BLaER1 treated with 17β-estradiol and CSF1 and Interleukin-3, amounts not matched to agents 10 nM and 100 nM (cell line): ENCODE measurements around the gene GPR153.

Source experiments
- H3K27ac ChIP-seq, 11 experiments: shearing (Covaris generic); formaldehyde crosslinking; 2 replicates each; pipeline ENCODE4 v1.8.1; 2022
- H3K27me3 ChIP-seq, 11 experiments: shearing (Covaris generic); formaldehyde crosslinking; 2 replicates each; pipeline ENCODE4 v1.8.1; 2022
- H3K36me3 ChIP-seq, 11 experiments: shearing (Covaris generic); formaldehyde crosslinking; 2 replicates each; pipeline ENCODE4 v1.8.1; 2022
- H3K4me1 ChIP-seq, 10 experiments: shearing (Covaris generic); formaldehyde crosslinking; 2 replicates each; pipeline ENCODE4 v1.8.1; 2022
- H3K4me2 ChIP-seq, 11 experiments: shearing (Covaris generic); formaldehyde crosslinking; 2 replicates each; pipeline ENCODE4 v1.8.1; 2022
- H3K4me3 ChIP-seq, 10 experiments: shearing (Covaris generic); formaldehyde crosslinking; 2 replicates each; pipeline ENCODE4 v1.8.1; 2022
- H3K9ac ChIP-seq, 11 experiments: shearing (Covaris generic); formaldehyde crosslinking; 2 replicates each; pipeline ENCODE4 v1.8.1; 2022
- H3K9me3 ChIP-seq, 11 experiments: shearing (Covaris generic); formaldehyde crosslinking; replicated peaks in 1 of 11; 2 replicates each; pipeline ENCODE4 v1.8.1; 2022
- H4K20me1 ChIP-seq, 11 experiments: shearing (Covaris generic); formaldehyde crosslinking; 2 replicates each; pipeline ENCODE4 v1.8.1; 2022
- Cebpa-rat ChIP-seq, 11 experiments: shearing (Covaris generic); IDR thresholded peaks; 2 replicates each; pipeline ENCODE4 v1.8.1; 2022

GPR153 gene

GRCh38 chr1:6208723-6209660 lies 51.9 kb downstream of the GPR153 start:
- Histone ChIP-seq H4K20me1 (peaks cover 0 to 12% (median 0%) of the 10 kb centered on the region in 11 experiments; a peak in 3 of 22 replicates), H3K27me3 (peaks cover 45 to 59% (median 55%) of the 10 kb centered on the region in 11 experiments), H3K36me3 (no peaks in the 10 kb centered on the region), H3K4me3 (peak overlapping the region in 9 of 10 experiments; percentile 26 to 50 (median 39); a peak in 9 of 20 replicates), H3K4me2 (peak overlapping the region; percentile 77 to 94 (median 86)), H3K9me3 (peaks cover 0 to 8% (median 5%) of the 10 kb centered on the region in 11 experiments; a peak in 12 of 22 replicates), H3K27ac (no peak overlapping the region), H3K4me1 (peaks cover 39 to 66% (median 60%) of the 10 kb centered on the region in 10 experiments), H3K9ac (peak overlapping the region in 5 of 11 experiments; percentile 28 to 59 (median 45); a peak in 5 of 22 replicates)
- no peak for TF ChIP-seq Cebpa-rat (IDR thresholded peaks at IDR 0.05)

- Histone ChIP-seq H3K4me2 (no peak overlapping the region), H3K4me1 (peaks cover 36 to 61% (median 54%) of the 10 kb centered on the region in 10 experiments), H3K9ac (no peak overlapping the region), H3K4me3 (no peak overlapping the region), H3K9me3 (no peaks in the 10 kb centered on the region), H3K27me3 (peaks cover 45 to 62% (median 56%) of the 10 kb centered on the region in 11 experiments), H4K20me1 (peaks cover 0 to 12% (median 0%) of the 10 kb centered on the region in 11 experiments; a peak in 3 of 22 replicates), H3K36me3 (no peaks in the 10 kb centered on the region), H3K27ac (no peak overlapping the region)
- no peak for TF ChIP-seq Cebpa-rat (IDR thresholded peaks at IDR 0.05)
These were observed 53.0 kb downstream of the GPR153 start for GRCh38 chr1:6207921-6208320.

GRCh38 chr1:6207075-6207885 lies 53.6 kb downstream of the GPR153 start:
- no peak overlapping the region for H3K4me3 ChIP-seq
- peaks cover 30 to 54% (median 47%) of the 10 kb centered on the region in 10 experiments for H3K4me1 ChIP-seq
- H3K27ac ChIP-seq, result no peak overlapping the region
- H3K4me2 ChIP-seq, result 0 out of 22 replicates have a peak overlapping the region, but pooled peaks of 2 of the 11 experiments have one; percentile 94 to 98
- no peak for TF ChIP-seq Cebpa-rat (IDR thresholded peaks at IDR 0.05)
- H3K9ac ChIP-seq, result no peak overlapping the region
- peaks cover 0 to 12% (median 0%) of the 10 kb centered on the region in 11 experiments; a peak in 3 of 22 replicates for H4K20me1 ChIP-seq
- no peaks in the 10 kb centered on the region for H3K36me3 ChIP-seq
- no peaks in the 10 kb centered on the region for H3K9me3 ChIP-seq
- peaks cover 45 to 62% (median 56%) of the 10 kb centered on the region in 11 experiments for H3K27me3 ChIP-seq

- Histone ChIP-seq H3K9me3 (no peaks in the 10 kb centered on the region), H3K4me2 (peak overlapping the region; percentile 72 to 98 (median 88)), H3K36me3 (no peaks in the 10 kb centered on the region), H3K27me3 (peaks cover 45 to 62% (median 56%) of the 10 kb centered on the region in 11 experiments), H3K4me3 (peak overlapping the region; percentile 38 to 70 (median 56); a peak in 19 of 20 replicates), H4K20me1 (peaks cover 0 to 8% (median 0%) of the 10 kb centered on the region in 11 experiments; a peak in 3 of 22 replicates), H3K9ac (peak overlapping the region in 8 of 11 experiments; percentile 39 to 71 (median 56); a peak in 13 of 22 replicates), H3K4me1 (peaks cover 25 to 46% (median 39%) of the 10 kb centered on the region in 10 experiments), H3K27ac (no peak overlapping the region)
- no peak for TF ChIP-seq Cebpa-rat (IDR thresholded peaks at IDR 0.05)
These were observed 54.4 kb downstream of the GPR153 start for GRCh38 chr1:6206520-6206855.

GRCh38 chr1:6205849-6206519 lies 54.9 kb downstream of the GPR153 start, which contains the start of gene RNF207:
Gene RNF207, plus strand, starts transcription at chr1:6206119. Its CDS starts 417 bp downstream, at chr1:6206536.
- TF ChIP-seq Cebpa-rat (IDR thresholded peaks at IDR 0.05), result no peak
- peak within 1 kb of the TSS; percentile 15 to 71 (median 56); a peak in 20 of 22 replicates for H3K9ac ChIP-seq
- peaks cover 25 to 42% (median 35%) of the 10 kb centered on the region in 10 experiments for H3K4me1 ChIP-seq
- H3K4me2 ChIP-seq, result peak within 1 kb of the TSS; percentile 72 to 98 (median 88)
- peaks cover 0 to 8% (median 0%) of the 10 kb centered on the region in 11 experiments; a peak in 3 of 22 replicates for H4K20me1 ChIP-seq
- peak within 1 kb of the TSS; percentile 38 to 70 (median 56) for H3K4me3 ChIP-seq
- H3K27me3 ChIP-seq, result peaks cover 45 to 62% (median 56%) of the 10 kb centered on the region in 11 experiments
- no peaks in the 10 kb centered on the region for H3K9me3 ChIP-seq
- H3K36me3 ChIP-seq, result no peaks in the 10 kb centered on the region
- peak within 1 kb of the TSS in 5 of 11 experiments; percentile 5 to 20 (median 10); a peak in 4 of 22 replicates for H3K27ac ChIP-seq

- H3K27ac ChIP-seq, result no peak overlapping the region
- H3K4me2 ChIP-seq, result no peak overlapping the region
- H3K9me3 ChIP-seq, result no peaks in the 10 kb centered on the region
- peaks cover 29 to 36% (median 33%) of the 10 kb centered on the region in 11 experiments for H3K27me3 ChIP-seq
- peaks cover 8 to 28% (median 13%) of the 10 kb centered on the region in 11 experiments; a peak in 20 of 22 replicates for H4K20me1 ChIP-seq
- H3K36me3 ChIP-seq, result peaks cover 2 to 9% (median 8%) of the 10 kb centered on the region in 11 experiments; a peak in 21 of 22 replicates
- no peak overlapping the region for H3K4me3 ChIP-seq
- peaks cover 32 to 38% (median 35%) of the 10 kb centered on the region in 10 experiments for H3K4me1 ChIP-seq
- H3K9ac ChIP-seq, result no peak overlapping the region
- no peak for TF ChIP-seq Cebpa-rat (IDR thresholded peaks at IDR 0.05)
These were observed 58.6 kb downstream of the GPR153 start for GRCh38 chr1:6202256-6202655.

GRCh38 chr1:6200188-6200809 lies 60.6 kb downstream of the GPR153 start:
- peaks cover 26 to 40% (median 32%) of the 10 kb centered on the region in 11 experiments; a peak in 21 of 22 replicates for H4K20me1 ChIP-seq
- peaks cover 10 to 16% (median 13%) of the 10 kb centered on the region in 11 experiments for H3K27me3 ChIP-seq
- peak overlapping the region; percentile 90 to 100 (median 98) for H3K9ac ChIP-seq
- peak overlapping the region; percentile 68 to 88 (median 79) for H3K4me2 ChIP-seq
- H3K36me3 ChIP-seq, result peaks cover 22 to 29% (median 27%) of the 10 kb centered on the region in 11 experiments
- peak overlapping the region; percentile 80 to 97 (median 92) for H3K4me3 ChIP-seq
- peaks cover 24 to 34% (median 30%) of the 10 kb centered on the region in 10 experiments for H3K4me1 ChIP-seq
- H3K27ac ChIP-seq, result peak overlapping the region; percentile 88 to 100 (median 97)
- TF ChIP-seq Cebpa-rat (IDR thresholded peaks at IDR 0.05), result no peak
- no peaks in the 10 kb centered on the region for H3K9me3 ChIP-seq
